IPS-20b (cell line): ENCODE measurements around the gene FBXO15.
A peak's percentile ranks its signal among the peaks of the same experiment; 100 is the strongest.

Source experiments
- H3K27ac ChIP-seq: one replicate; pipeline ENCODE4 v1.5.1; 2013; ENCODE audit warnings: low read length
- H3K27me3 ChIP-seq: 2 replicates; pipeline ENCODE4 v1.6.1; 2013; ENCODE audit warnings: mild to moderate bottlenecking, low read length, inconsistent platforms; ENCODE audit not compliant: insufficient read depth
- H3K36me3 ChIP-seq: 2 replicates; pipeline ENCODE4 v1.6.1; 2013; ENCODE audit warnings: low read depth, mild to moderate bottlenecking, inconsistent platforms, low read length, moderate library complexity; ENCODE audit not compliant: insufficient read depth
- H3K4me1 ChIP-seq: 2 replicates; pipeline ENCODE4 v1.6.1; 2013; ENCODE audit warnings: mild to moderate bottlenecking, control low read depth, inconsistent platforms, low read length, moderate library complexity; ENCODE audit not compliant: insufficient read depth
- H3K4me3 ChIP-seq: 2 replicates; pipeline ENCODE4 v1.5.1; 2013; ENCODE audit warnings: mild to moderate bottlenecking, low read length, inconsistent platforms
- H3K9ac ChIP-seq: 2 replicates; pipeline ENCODE4 v1.6.1; 2013; ENCODE audit warnings: low read depth, mild to moderate bottlenecking, inconsistent platforms, low read length, moderate library complexity
- H3K9me3 ChIP-seq: 2 replicates; pipeline ENCODE4 v1.6.1; 2013; ENCODE audit warnings: mild to moderate bottlenecking, low read depth, low read length, inconsistent platforms; ENCODE audit not compliant: insufficient read depth

The FBXO15 gene

DNA sequence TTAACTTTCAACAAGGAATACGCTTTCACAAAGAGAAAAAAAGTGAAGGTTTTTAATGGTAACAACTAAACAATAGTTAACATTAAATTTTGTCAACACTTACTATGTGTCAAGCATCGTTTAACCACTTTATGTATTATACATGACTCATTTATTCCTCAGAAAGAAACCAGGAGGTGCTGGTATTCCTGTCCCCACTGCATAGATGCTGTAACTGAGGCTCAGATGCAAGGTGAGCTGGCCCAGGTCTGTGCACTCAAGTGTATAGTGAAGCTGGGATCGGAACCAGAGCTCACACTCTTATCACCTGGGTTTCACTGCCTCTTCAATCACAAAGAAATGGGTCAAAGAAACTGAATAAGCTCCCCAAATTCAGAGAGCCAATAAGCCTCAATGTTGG is 16.5 kb downstream of the FBXO15 start:
- Histone ChIP-seq H3K4me3 (no peak overlapping the region), H3K27ac (no peak overlapping the region), H3K9me3 (no peaks in the 10 kb centered on the region), H3K9ac (no peak overlapping the region), H3K4me1 (peaks cover 14% of the 10 kb centered on the region; the same call in 1 of the 2 replicates), H3K36me3 (no peaks in the 10 kb centered on the region), H3K27me3 (no peaks in the 10 kb centered on the region)

DNA sequence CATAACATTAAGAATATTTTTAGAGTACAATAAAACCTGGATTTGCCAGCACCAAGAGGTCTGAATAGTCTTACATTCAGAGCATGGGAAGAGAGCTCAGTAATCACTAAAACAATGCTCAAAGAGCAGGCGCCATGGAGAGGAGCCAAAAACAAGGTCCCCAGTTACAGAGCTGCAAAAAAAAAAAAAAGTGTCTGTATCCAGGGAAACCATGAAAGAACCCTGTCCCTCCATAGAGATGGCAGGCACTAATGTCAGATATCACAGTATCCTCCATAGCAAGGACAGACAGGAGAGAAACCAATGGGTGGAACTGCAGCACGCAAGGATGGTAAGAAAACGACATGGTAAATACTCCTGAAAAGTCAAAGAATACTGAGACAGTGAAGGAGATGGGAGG is 19.5 kb downstream of the FBXO15 start:
- Histone ChIP-seq H3K4me1 (peaks cover 14% of the 10 kb centered on the region; the same call in 1 of the 2 replicates), H3K9ac (no peak overlapping the region), H3K9me3 (no peaks in the 10 kb centered on the region), H3K4me3 (no peak overlapping the region), H3K27me3 (peaks cover 5% of the 10 kb centered on the region; the same call in 1 of the 2 replicates), H3K27ac (no peak overlapping the region), H3K36me3 (no peaks in the 10 kb centered on the region)

DNA sequence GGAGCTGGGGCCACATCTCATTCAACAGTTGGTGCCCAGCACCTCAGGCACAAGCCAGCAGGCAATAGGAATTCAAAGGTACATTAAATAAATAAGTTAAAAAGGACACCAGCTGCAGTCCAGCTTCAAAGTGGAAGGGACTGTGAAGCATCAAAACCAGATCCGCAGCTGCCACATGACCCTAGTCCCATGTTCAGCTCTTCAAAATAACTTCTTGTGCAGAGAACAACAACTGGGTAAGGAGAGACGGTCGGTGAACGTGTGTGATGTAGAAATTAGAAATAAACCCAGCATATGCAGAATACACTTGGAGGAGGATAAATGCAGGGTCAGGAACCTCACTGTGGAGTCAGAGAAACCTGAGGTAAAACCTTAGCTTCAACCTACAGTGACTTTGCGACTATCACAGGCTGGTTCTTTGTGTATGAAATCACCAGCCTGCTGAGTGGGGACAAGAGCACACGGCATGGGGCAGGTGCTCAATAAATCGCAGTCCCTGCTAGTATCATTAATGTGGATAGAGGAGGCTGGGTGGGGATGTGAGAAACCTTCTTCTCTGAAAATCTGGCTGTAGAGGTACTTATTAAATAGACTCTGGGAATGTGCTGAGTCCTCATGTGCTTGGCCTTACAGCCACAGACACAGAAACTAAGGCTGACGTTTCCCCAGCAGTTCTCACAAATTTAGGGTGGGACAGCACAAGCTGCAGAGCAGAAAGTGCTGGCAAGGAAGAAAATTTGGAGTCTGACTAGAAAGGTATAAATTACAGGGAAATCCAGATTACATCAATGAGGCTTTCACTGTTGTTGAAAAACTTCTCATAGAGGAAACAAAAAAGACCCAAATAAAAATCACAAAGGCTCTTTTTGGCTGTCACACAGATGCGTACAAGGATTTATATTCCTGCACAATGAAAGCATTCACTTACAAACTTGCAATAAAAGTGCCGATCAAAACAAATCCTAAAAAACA is 20.7 kb downstream of the FBXO15 start:
- Histone ChIP-seq H3K9ac (no peak overlapping the region), H3K4me1 (peaks cover 14% of the 10 kb centered on the region; the same call in 1 of the 2 replicates), H3K36me3 (no peaks in the 10 kb centered on the region), H3K27me3 (peaks cover 5% of the 10 kb centered on the region; the same call in 1 of the 2 replicates), H3K4me3 (0 out of 2 replicates have a peak overlapping the region, but pooled peaks have one; percentile 24), H3K27ac (no peak overlapping the region), H3K9me3 (no peaks in the 10 kb centered on the region)

DNA sequence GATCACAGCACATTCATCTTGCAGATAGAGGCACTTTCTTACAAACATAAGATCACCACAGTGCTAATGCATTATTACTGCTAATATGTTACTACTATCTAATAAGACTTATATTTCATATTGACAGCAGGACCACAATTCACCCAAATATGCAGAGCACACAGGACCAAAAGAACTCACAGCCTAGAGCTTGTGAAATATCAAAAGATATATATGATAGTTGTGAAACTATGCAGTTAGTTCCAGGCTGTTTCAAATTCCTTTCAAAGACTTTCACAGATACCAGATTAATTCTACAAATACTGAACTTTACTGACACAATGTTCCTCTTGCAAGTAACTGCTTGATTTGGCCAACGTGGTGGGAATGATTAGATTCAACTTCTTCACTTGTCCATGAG is 23.0 kb downstream of the FBXO15 start:
- peaks cover 5% of the 10 kb centered on the region; the same call in 1 of the 2 replicates for H3K27me3 ChIP-seq
- H3K27ac ChIP-seq = no peak overlapping the region
- no peaks in the 10 kb centered on the region for H3K9me3 ChIP-seq
- peaks cover 14% of the 10 kb centered on the region; the same call in 1 of the 2 replicates for H3K4me1 ChIP-seq
- no peaks in the 10 kb centered on the region for H3K36me3 ChIP-seq
- no peak overlapping the region for H3K9ac ChIP-seq
- no peak overlapping the region for H3K4me3 ChIP-seq

DNA sequence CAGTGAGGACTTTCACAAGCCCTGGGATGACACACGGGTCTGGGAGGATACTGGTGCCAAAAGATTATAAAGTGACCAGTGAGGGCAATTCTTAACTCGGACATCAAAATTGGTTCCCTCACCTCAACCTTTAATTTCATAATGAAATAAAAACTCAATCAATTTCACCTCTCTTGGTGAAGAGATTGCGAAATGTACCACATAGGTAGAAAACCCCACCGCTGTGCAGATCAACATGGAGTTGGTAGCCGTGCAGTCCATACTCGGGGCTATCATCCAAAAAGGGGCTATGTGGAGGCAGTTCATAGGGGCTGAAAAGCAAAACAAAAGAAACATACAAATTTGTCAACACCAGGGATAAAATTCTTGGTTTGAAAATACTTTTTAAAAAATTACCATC is 24.4 kb downstream of the FBXO15 start:
- Histone ChIP-seq H3K27me3 (peaks cover 5% of the 10 kb centered on the region; the same call in 1 of the 2 replicates), H3K9me3 (no peaks in the 10 kb centered on the region), H3K9ac (no peak overlapping the region), H3K4me3 (no peak overlapping the region), H3K27ac (no peak overlapping the region), H3K4me1 (peaks cover 14% of the 10 kb centered on the region; the same call in 1 of the 2 replicates), H3K36me3 (no peaks in the 10 kb centered on the region)

DNA sequence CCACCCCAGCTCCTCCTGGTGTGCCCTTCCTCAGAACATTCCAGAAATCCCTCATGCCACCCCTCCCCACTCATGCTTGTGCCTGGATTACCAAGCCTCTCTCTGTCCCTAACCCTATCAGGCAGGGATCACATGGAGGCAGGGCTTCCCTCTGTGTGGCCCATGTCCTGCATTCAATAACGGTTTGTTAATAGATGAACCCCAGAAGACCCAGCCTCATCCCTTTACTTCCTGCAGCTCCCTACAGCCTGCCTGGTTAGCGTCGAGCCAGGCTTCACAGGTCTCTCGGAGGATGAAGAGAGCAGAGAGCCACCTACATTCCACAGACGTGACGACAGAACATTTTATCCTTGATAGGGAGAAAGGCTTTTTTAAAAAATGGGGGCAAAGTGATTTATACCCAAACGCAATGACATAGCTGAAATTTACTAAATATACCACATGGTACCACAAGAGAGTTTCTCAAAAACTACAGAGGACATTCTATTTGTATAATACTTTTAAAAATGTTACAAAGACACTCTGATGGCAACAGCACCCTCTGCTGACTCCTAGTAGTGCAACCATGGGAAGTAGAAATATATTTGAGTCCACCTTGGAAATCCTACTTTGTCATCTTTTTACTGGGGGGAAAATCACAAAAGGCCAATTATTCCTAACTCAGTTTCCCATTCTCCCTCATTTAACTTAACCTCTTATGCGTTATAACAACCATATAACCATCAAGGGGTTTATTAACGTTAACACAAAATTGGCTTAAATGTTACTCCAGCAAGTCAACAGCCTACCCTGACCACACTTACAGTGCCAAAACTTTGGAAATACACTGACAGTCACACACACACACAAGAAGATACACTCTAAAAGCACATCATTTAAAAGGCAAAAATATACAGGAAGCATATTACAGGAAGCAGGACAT is 30.7 kb downstream of the FBXO15 start:
- peaks cover 13% of the 10 kb centered on the region for H3K9me3 ChIP-seq
- peaks cover 29% of the 10 kb centered on the region; the same call in 1 of the 2 replicates for H3K4me1 ChIP-seq
- no peaks in the 10 kb centered on the region for H3K36me3 ChIP-seq
- H3K27me3 ChIP-seq = no peaks in the 10 kb centered on the region
- H3K9ac ChIP-seq = no peak overlapping the region
- no peak overlapping the region for H3K27ac ChIP-seq
- H3K4me3 ChIP-seq = no peak overlapping the region

DNA sequence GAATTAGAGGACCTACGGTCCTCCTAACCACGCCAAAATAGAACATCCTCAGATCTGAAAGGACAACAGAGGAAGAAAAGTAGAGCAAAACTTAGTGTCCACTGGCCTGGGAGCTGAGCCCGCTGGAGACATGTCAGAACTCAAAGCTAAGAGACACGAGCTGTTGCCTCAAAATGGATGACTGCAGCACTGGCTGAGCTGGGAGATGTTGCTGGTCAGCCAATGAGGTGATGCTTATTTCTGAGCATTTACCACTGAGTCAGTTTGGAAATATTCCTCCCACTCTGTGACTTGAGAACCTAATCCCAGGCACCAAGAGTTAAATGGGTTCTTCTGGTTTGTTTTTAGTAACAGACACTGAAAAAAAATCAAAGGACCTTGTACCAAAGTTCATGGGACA is 32.6 kb downstream of the FBXO15 start:
- peaks cover 29% of the 10 kb centered on the region; the same call in 1 of the 2 replicates for H3K4me1 ChIP-seq
- no peaks in the 10 kb centered on the region for H3K36me3 ChIP-seq
- no peak overlapping the region for H3K9ac ChIP-seq
- H3K27ac ChIP-seq = no peak overlapping the region
- no peaks in the 10 kb centered on the region for H3K27me3 ChIP-seq
- no peak overlapping the region for H3K4me3 ChIP-seq
- H3K9me3 ChIP-seq = peaks cover 17% of the 10 kb centered on the region

DNA sequence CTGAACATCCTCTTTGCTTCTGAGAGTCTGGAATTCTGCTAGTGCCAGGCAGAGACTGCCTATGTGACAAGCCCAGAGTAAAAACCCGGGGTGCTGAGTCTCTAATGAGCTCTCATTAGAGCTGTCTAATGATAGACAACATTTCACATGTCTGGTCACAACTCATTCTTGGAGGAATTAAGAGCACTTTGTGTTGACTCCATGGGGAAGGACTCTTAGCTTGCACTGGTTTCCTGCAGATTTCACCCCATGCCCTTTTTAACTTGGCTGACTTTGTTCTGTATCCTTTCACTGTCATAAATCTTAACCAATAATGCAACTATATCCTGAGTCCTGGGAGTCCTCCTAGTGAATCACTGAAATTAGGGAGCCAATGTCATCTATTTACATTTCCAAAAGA is 33.5 kb downstream of the FBXO15 start:
- H3K9ac ChIP-seq = no peak overlapping the region
- no peak overlapping the region for H3K27ac ChIP-seq
- no peaks in the 10 kb centered on the region for H3K27me3 ChIP-seq
- H3K4me1 ChIP-seq = peaks cover 29% of the 10 kb centered on the region; the same call in 1 of the 2 replicates
- H3K9me3 ChIP-seq = peaks cover 17% of the 10 kb centered on the region
- H3K36me3 ChIP-seq = no peaks in the 10 kb centered on the region
- peak overlapping the region; percentile 34 for H3K4me3 ChIP-seq

DNA sequence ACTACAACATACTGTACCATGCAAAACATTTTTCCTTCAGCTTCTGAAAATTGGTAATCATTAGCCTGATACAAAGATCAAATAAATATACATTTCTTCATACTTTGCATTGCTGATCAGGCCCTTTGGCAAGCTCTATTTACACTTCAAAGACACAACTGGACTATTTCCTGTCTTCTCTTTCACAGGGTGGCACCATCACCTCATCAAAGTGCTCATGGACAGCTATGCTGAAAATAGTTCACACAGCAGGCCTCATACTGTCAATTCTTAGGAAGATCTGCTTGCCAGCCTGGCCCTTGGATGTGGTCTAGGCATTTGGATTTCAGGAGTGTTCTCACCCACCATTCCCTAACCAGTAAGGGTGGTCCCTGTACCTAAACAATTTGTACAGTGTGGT is 33.9 kb downstream of the FBXO15 start:
- Histone ChIP-seq H3K27me3 (no peaks in the 10 kb centered on the region), H3K36me3 (no peaks in the 10 kb centered on the region), H3K9ac (no peak overlapping the region)

DNA sequence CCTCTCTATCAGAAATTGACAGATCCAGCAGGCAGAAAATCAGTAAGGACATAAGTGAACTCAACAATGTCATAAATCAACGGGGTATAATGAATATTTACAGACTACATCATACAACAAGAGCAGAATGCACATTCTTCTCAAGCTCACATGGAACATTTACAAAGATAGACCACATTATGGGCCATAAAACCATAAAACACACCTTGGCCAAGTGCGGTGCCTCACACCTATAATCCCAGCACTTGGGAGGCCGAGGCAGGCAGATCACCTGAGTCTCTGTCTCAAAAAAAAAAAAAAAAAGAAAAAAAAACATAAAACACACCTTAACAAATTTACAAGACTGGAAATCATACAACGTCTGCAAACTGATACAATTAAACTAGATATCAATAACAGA is 36.7 kb downstream of the FBXO15 start:
- H3K36me3 ChIP-seq = no peaks in the 10 kb centered on the region
- peaks cover 22% of the 10 kb centered on the region; the same call in 1 of the 2 replicates for H3K4me1 ChIP-seq
- H3K27me3 ChIP-seq = no peaks in the 10 kb centered on the region
- H3K9me3 ChIP-seq = peaks cover 17% of the 10 kb centered on the region
- H3K9ac ChIP-seq = no peak overlapping the region
- no peak overlapping the region for H3K27ac ChIP-seq
- H3K4me3 ChIP-seq = no peak overlapping the region

More for the DNA sequence above, 33.9 kb downstream of the FBXO15 start:
- no peak overlapping the region for H3K27ac ChIP-seq
- H3K9me3 ChIP-seq = peaks cover 17% of the 10 kb centered on the region
- peaks cover 29% of the 10 kb centered on the region; the same call in 1 of the 2 replicates for H3K4me1 ChIP-seq
- peak overlapping the region; percentile 34 for H3K4me3 ChIP-seq

DNA sequence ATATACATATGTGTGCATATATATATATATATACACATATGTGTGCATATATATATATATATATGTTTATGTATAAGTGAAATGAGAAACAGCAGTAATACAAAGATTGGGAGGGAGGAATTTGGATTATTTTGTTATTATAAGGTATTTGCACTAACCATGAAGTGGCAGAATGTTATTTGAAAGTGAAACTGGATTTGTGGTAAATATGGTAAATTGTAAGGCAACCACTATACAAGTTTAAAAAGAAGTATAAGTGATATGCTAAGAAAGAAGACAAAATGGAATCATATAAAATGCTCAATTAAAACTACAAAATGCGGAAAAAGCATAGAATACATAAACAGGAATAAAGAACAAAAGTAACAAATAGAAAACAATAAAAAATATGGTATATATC is 37.5 kb downstream of the FBXO15 start:
- Histone ChIP-seq H3K36me3 (no peaks in the 10 kb centered on the region), H3K4me1 (peaks cover 19% of the 10 kb centered on the region; the same call in 1 of the 2 replicates), H3K4me3 (no peak overlapping the region), H3K9me3 (peaks cover 17% of the 10 kb centered on the region), H3K27me3 (no peaks in the 10 kb centered on the region), H3K27ac (no peak overlapping the region), H3K9ac (no peak overlapping the region)
